ENCODE results near the gene ROBO3.

Gene ROBO3

GRCh38 chr11:124846070-124846673, 19.1 kb upstream of the ROBO3 start:
- DNase-seq (ENCODE audit: low read depth), result no peak

GRCh38 chr11:124859171-124859570, 6.1 kb upstream of the ROBO3 start:
- DNase-seq (ENCODE audit: low read depth), result no peak

GRCh38 chr11:124861670-124862069, 3.6 kb upstream of the ROBO3 start:
- no peak for DNase-seq (ENCODE audit: low read depth)

GRCh38 chr11:124863137-124863825, 2.0 kb upstream of the ROBO3 start:
- no peak for DNase-seq (ENCODE audit: low read depth)

- DNase-seq (ENCODE audit: low read depth), result no peak
These were observed 1.4 kb upstream of the ROBO3 start for GRCh38 chr11:124863826-124864165.

- DNase-seq (ENCODE audit: low read depth), result no peak
These were observed 898 bp upstream of the ROBO3 start for GRCh38 chr11:124864176-124864891.

GRCh38 chr11:124864892-124865180, 396 bp upstream of the ROBO3 start:
- DNase-seq (ENCODE audit: low read depth), result no peak

- no peak for DNase-seq (ENCODE audit: low read depth)
These were observed 945 bp downstream of the ROBO3 start for GRCh38 chr11:124865902-124866851.

- no peak for DNase-seq (ENCODE audit: low read depth)
These were observed 2.5 kb downstream of the ROBO3 start for GRCh38 chr11:124867700-124868099.

- no peak for DNase-seq (ENCODE audit: low read depth)
These were observed 3.4 kb downstream of the ROBO3 start for GRCh38 chr11:124868331-124869274.

GRCh38 chr11:124869331-124869730, 4.1 kb downstream of the ROBO3 start:
- DNase-seq (ENCODE audit: low read depth), result no peak

GRCh38 chr11:124869856-124870387, 4.7 kb downstream of the ROBO3 start:
- no peak for DNase-seq (ENCODE audit: low read depth)

GRCh38 chr11:124870430-124870829, 5.2 kb downstream of the ROBO3 start:
- DNase-seq (ENCODE audit: low read depth), result no peak

GRCh38 chr11:124872280-124872679, 7.0 kb downstream of the ROBO3 start:
- no peak for DNase-seq (ENCODE audit: low read depth)

- no peak for DNase-seq (ENCODE audit: low read depth)
These were observed 7.5 kb downstream of the ROBO3 start for GRCh38 chr11:124872741-124873140.

GRCh38 chr11:124873951-124874350, 8.7 kb downstream of the ROBO3 start:
- no peak for DNase-seq (ENCODE audit: low read depth)

GRCh38 chr11:124874571-124875255, 9.5 kb downstream of the ROBO3 start:
- no peak for DNase-seq (ENCODE audit: low read depth)

GRCh38 chr11:124875401-124875800, 10.2 kb downstream of the ROBO3 start:
- no peak for DNase-seq (ENCODE audit: low read depth)

- DNase-seq (ENCODE audit: low read depth), result peak; percentile 82
These were observed 10.9 kb downstream of the ROBO3 start for GRCh38 chr11:124875943-124876817.

All from stromal cell of bone marrow (primary cell).